Lung microvascular endothelial cell (primary cell): ENCODE data around the gene NMRK1. TPM values are rescaled to one million over a fixed set of nuclear protein-coding genes. Genes with fewer than 3 reads are reported as not detected.

Experiments used
- total RNA-seq: library from RNA; depleted of rRNA; stranded (reverse); fragments of >200 nt; gene quantifications from 2 replicates; pipeline ENCODE4 v1.2.1, GENCODE V29; 2014

NMRK1 gene
- total RNA-seq, 1 donor from 2014 or later: 16.5 TPM

Other genes starting within 250 kb of the NMRK1 start
- gene TRPM6, start 200.2 kb downstream of the NMRK1 start, total RNA-seq: under 0.01 and 0.22 TPM in 2 replicates
- gene C9orf40, start 135.2 kb downstream of the NMRK1 start, total RNA-seq: 1.7 and 1.8 TPM in 2 replicates
- gene CARNMT1, start 59.9 kb downstream of the NMRK1 start, total RNA-seq: 11.3 and 14.3 TPM in 2 replicates
- gene OSTF1, start 359 bp upstream of the NMRK1 start, total RNA-seq: 82.6 and 121 TPM in 2 replicates